Heart left ventricle (tissue), 16 donors: ENCODE results near the gene KANSL1. TPM values are rescaled to one million over a fixed set of nuclear protein-coding genes. Genes with fewer than 3 reads are reported as not detected.

Source experiments
- ATAC-seq, 4 donors: fragments of 200-7000 bp; cut with Tn5 transposase; one replicate each; pipeline ENCODE4 v1.9.1; 2020 to 2022; ENCODE audit warnings: moderate library complexity in 4 of 4, mild to moderate bottlenecking in 3 of 4, moderate number of reproducible peaks in 1 of 4
- DNase-seq, 5 donors: peaks; one replicate each; pipeline ENCODE4 v3.0.0-alpha.2; 2020
- H3K27ac ChIP-seq, 12 donors: fragments of 200-600 bp; sonication (generic) in 4 of 12; one replicate each; pipeline versions ENCODE4 v1.5.0 to v1.8.0; 2016 to 2022; ENCODE audit warnings: mild to moderate bottlenecking in 2 of 12
- H3K27me3 ChIP-seq, 9 donors: fragments of 200-600 bp; sonication (generic) in 2 of 9; one replicate each; pipeline versions ENCODE4 v1.5.1 to v1.8.0; 2016 to 2022; ENCODE audit warnings: mild to moderate bottlenecking in 3 of 9
- H3K36me3 ChIP-seq, 9 donors: fragments of 200-600 bp; sonication (generic) in 2 of 9; one replicate each; pipeline versions ENCODE4 v1.5.0 to v1.8.0; 2018 to 2022; ENCODE audit warnings: mild to moderate bottlenecking in 2 of 9
- H3K4me1 ChIP-seq, 12 donors: fragments of 200-600 bp; sonication (generic) in 4 of 12; one replicate each; pipeline versions ENCODE4 v1.5.0 to v1.8.0; 2016 to 2022; ENCODE audit warnings: mild to moderate bottlenecking in 3 of 12
- H3K4me3 ChIP-seq, 12 donors: fragments of 200-600 bp; sonication (generic) in 4 of 12; one replicate each; pipeline versions ENCODE4 v1.5.0 to v1.8.0; 2017 to 2022; ENCODE audit warnings: mild to moderate bottlenecking in 9 of 12, moderate library complexity in 4 of 12
- H3K9me3 ChIP-seq, 12 donors: fragments of 200-600 bp; sonication (generic) in 4 of 12; one replicate each; pipeline versions ENCODE4 v1.5.0 to v1.8.0; 2016 to 2022; ENCODE audit warnings: mild to moderate bottlenecking in 1 of 12
- POLR2A ChIP-seq, 2 donors: fragments of 450-650 bp; IDR thresholded peaks; one replicate each; pipeline ENCODE4 v1.6.1; 2017; ENCODE audit warnings: antibody characterized with exemption in 2 of 2, mild to moderate bottlenecking in 2 of 2, moderate library complexity in 2 of 2
- WGBS, 4 donors: extraction: QIAGEN DNeasy Blood & Tissue Kit in 2 of 4; methylation state at CpG; one replicate each; pipeline versions ENCODE4 v1.1.5 to v1.1.7; 2013 to 2018; 5-methylcytosine and 5-hydroxymethylcytosine counted together
- intact Hi-C, 10 donors: fragments of 100-400 bp; cut with DNase I; formaldehyde crosslinking; loops; one replicate each; pipeline versions ENCODE4 v1.11.1 to v1.14.2; 2022
- polyA plus RNA-seq, 2 donors: library from polyadenylated mRNA; stranded (reverse); fragments of 200-250 nt; gene quantifications; one replicate each; pipeline ENCODE4 v1.2.3, GENCODE V29; 2013
- total RNA-seq, 9 donors: library from RNA; depleted of rRNA in 2 of 9; stranded (reverse); fragments of >200 nt in 2 of 9; fragmentation: NEBNext Ultra II Directional in 3 of 9; extraction: Animal tissue kit (Norgen Biotek cat#: 25700) in 3 of 9; gene quantifications; one replicate each; pipeline versions ENCODE4 v1.1.0 to v1.2.4, GENCODE V29; 2016 to 2023
- TF ChIP-seq, protein P1 (sequence below), 12 donors: fragments of 200-600 bp; sonication (generic) in 4 of 12; IDR thresholded peaks; one replicate each; pipeline versions ENCODE4 v1.5.0 to v1.8.0; 2018 to 2022; ENCODE audit warnings: antibody characterized with exemption in 12 of 12, mild to moderate bottlenecking in 5 of 12
- donor health status: ischemic (EF 13 %, LVEDD 7.1; RV severe dilation, severe dysfunction).
- donor health status: healthy with polysubstance abuse.
- donor health status: DM: no; HTN: yes; CAD: no.
- donor health status: DM: no; HTN: no; CAD: no.
- donor health status: ischemic (EF 25% LVEDD 6.9; RV normal size, moderate dysfunction).
- donor health status: ischemic (EF 25% LVEDD 5.7; RV mildly dilated, moderate dysfunction).
- donor health status: healthy.
- donor health status: DM: yes; HTN: yes; CAD: no.
- donor health status: ischemic (EF 35%, LVEDD 5.7; RV mildly dilated, moderate dysfunction).
- donor health status: nonischemic (EF 11% LVEDD 7.7; RV severe dilation, severe dysfunction).
- donor health status: DM: yes; HTN: yes; CAD: no.
- donor health status: PGD.
- donor health status: ischemic (EF 29% LVEDD 5.4; RV normal size, mild dysfunction).
- donor health status: nonischemic (EF 23%, LVEDD 6.1; RV moderate dilation, normal function).

Gene KANSL1
- total and polyA plus RNA-seq, 11 donors, result 13.7 to 57.2 (median 28.9) TPM

GRCh38 chr17:46179375-46179999 is 13.7 kb downstream of the KANSL1 start:
- H3K4me1 ChIP-seq, result peaks cover 0 to 93% (median 82%) of the 10 kb centered on the region in 12 donors

GRCh38 chr17:46178550-46179214 is 14.5 kb downstream of the KANSL1 start:
- peaks cover 2 to 93% (median 82%) of the 10 kb centered on the region in 12 donors for H3K4me1 ChIP-seq

More at GRCh38 chr17:46179375-46179999, 13.7 kb downstream of the KANSL1 start:
- H3K4me3 ChIP-seq, result no peak overlapping the region
- DNase-seq, result peak in 1 of 5 donors; percentile 13
- H3K27me3 ChIP-seq, result no peaks in the 10 kb centered on the region
- peak in 3 of 4 donors; percentile 20 to 62 (median 44) for ATAC-seq
- WGBS, 4 donors, result 83 to 89% (median 85%) methylated on average over 11 of the region's 11 CpGs
- peaks cover 0 to 4% (median 0%) of the 10 kb centered on the region in 9 donors for H3K36me3 ChIP-seq
- H3K27ac ChIP-seq, result peak overlapping the region in 1 of 12 donors; percentile 48
- no peaks in the 10 kb centered on the region for H3K9me3 ChIP-seq
- TF ChIP-seq, protein P1, sequence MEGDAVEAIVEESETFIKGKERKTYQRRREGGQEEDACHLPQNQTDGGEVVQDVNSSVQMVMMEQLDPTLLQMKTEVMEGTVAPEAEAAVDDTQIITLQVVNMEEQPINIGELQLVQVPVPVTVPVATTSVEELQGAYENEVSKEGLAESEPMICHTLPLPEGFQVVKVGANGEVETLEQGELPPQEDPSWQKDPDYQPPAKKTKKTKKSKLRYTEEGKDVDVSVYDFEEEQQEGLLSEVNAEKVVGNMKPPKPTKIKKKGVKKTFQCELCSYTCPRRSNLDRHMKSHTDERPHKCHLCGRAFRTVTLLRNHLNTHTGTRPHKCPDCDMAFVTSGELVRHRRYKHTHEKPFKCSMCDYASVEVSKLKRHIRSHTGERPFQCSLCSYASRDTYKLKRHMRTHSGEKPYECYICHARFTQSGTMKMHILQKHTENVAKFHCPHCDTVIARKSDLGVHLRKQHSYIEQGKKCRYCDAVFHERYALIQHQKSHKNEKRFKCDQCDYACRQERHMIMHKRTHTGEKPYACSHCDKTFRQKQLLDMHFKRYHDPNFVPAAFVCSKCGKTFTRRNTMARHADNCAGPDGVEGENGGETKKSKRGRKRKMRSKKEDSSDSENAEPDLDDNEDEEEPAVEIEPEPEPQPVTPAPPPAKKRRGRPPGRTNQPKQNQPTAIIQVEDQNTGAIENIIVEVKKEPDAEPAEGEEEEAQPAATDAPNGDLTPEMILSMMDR (IDR thresholded peaks at IDR 0.05), result no peak
- TF ChIP-seq POLR2A (IDR thresholded peaks at IDR 0.05), result no peak
- intact Hi-C loops, result no loop called here

GRCh38 chr17:46176975-46177374 is 16.3 kb downstream of the KANSL1 start:
- no peak for TF ChIP-seq POLR2A (IDR thresholded peaks at IDR 0.05)
- TF ChIP-seq, protein P1 (IDR thresholded peaks at IDR 0.05), result no peak
- 82 to 87% (median 84%) methylated on average over 3 of the region's 3 CpGs for WGBS, 4 donors
- peaks cover 8 to 94% (median 85%) of the 10 kb centered on the region in 12 donors for H3K4me1 ChIP-seq
- no peaks in the 10 kb centered on the region for H3K27me3 ChIP-seq
- H3K9me3 ChIP-seq, result no peaks in the 10 kb centered on the region
- ATAC-seq (no peak), DNase-seq (no peak)
- H3K36me3 ChIP-seq, result peaks cover 0 to 6% (median under 1%) of the 10 kb centered on the region in 9 donors
- intact Hi-C loops, result no loop called here
- no peak overlapping the region for H3K27ac ChIP-seq
- no peak overlapping the region for H3K4me3 ChIP-seq

More at GRCh38 chr17:46178550-46179214, 14.5 kb downstream of the KANSL1 start:
- ATAC-seq (no peak), DNase-seq (no peak)
- 67 to 74% (median 70%) methylated on average over 4 of the region's 4 CpGs for WGBS, 4 donors
- intact Hi-C loops, result no loop called here
- no peak for TF ChIP-seq POLR2A (IDR thresholded peaks at IDR 0.05)
- TF ChIP-seq, protein P1 (IDR thresholded peaks at IDR 0.05), result no peak
- H3K9me3 ChIP-seq, result no peaks in the 10 kb centered on the region
- no peaks in the 10 kb centered on the region for H3K27me3 ChIP-seq
- H3K4me3 ChIP-seq, result no peak overlapping the region
- peaks cover 0 to 4% (median 0%) of the 10 kb centered on the region in 9 donors for H3K36me3 ChIP-seq
- H3K27ac ChIP-seq, result peak overlapping the region in 1 of 12 donors; percentile 48

DNA sequence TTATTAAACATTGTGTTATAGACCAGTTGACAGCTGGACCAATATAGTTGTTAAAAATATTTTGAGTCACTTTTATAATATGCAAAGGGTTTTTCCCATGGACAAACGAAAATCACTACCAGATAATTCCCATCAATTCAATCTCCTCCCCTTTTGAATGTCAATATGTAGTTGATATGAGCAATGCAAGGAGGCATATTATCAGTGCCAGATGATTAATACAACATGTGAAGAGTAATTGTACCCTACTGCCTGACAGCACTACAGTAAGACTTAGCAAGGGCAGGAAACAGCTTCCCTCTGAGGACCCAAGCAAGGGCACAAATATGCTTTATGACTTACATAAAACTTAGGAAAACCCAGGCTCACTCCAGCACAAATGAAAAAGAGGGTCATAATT is 17.3 kb downstream of the KANSL1 start:
- peaks cover 10 to 96% (median 82%) of the 10 kb centered on the region in 12 donors for H3K4me1 ChIP-seq
- H3K4me3 ChIP-seq, result no peak overlapping the region
- DNase-seq (no peak), ATAC-seq (no peak)
- no peaks in the 10 kb centered on the region for H3K9me3 ChIP-seq
- intact Hi-C loops, result no loop called here
- TF ChIP-seq POLR2A (IDR thresholded peaks at IDR 0.05), result no peak
- TF ChIP-seq, protein P1 (IDR thresholded peaks at IDR 0.05), result no peak
- WGBS, 4 donors, result 30 to 35% (median 32%) methylated on average over 1 of the region's 1 CpG
- H3K36me3 ChIP-seq, result peaks cover 0 to 17% (median 11%) of the 10 kb centered on the region in 9 donors
- no peak overlapping the region for H3K27ac ChIP-seq
- H3K27me3 ChIP-seq, result no peaks in the 10 kb centered on the region
